Measurements from ENCODE around the gene ATCAY.

- TF ChIP-seq CTCF (IDR thresholded peaks at IDR 0.05; ENCODE audit: low read depth, low read length) (no peak), EZH2phosphoT487 (IDR thresholded peaks at IDR 0.05; ENCODE audit: low read depth) (no peak)
These were observed 88.3 kb downstream of the ATCAY start for GRCh38 chr19:3968556-3969434.

Data from OCI-LY3 (cell line).